ENCODE measurements around the gene PCNX1.

DNA sequence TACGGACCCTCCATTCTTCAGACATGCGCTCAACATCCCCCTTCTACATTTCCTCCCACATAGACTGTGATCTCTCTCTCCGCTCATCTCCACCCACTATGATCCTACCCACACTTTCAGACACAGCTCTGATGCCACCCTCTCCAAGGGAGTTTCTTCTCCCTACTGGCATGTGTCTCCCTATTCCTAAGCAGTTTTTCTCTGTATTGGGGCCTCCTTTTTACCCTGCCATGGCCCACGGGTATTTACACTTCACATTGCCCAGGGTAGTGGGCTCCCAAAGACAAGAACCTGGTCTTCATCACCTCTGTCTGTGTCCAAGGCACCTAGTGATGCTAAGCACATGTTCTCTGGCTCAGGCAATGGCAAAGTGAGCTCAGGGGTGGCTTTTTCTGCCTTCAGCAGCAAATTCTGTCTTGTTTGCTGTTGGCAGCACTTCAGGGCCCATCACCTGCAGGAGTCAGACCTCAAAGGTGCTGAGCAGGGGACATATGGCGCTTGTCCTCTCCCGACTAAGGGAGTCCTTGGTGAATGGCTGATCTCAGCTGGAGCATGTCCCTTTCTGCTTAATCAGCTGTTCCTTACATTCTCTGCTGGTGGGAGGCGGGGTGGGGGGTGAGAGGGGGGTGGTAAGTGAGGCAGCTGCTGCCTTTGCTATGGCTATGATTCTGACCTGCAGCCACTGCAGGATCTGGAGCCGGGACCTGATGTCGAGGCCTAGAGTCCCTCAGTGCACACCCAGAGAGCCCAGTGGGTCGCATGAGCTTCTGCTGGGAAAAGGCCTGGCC, 256.8 kb downstream of the PCNX1 start:
- TF ChIP-seq, protein P1, sequence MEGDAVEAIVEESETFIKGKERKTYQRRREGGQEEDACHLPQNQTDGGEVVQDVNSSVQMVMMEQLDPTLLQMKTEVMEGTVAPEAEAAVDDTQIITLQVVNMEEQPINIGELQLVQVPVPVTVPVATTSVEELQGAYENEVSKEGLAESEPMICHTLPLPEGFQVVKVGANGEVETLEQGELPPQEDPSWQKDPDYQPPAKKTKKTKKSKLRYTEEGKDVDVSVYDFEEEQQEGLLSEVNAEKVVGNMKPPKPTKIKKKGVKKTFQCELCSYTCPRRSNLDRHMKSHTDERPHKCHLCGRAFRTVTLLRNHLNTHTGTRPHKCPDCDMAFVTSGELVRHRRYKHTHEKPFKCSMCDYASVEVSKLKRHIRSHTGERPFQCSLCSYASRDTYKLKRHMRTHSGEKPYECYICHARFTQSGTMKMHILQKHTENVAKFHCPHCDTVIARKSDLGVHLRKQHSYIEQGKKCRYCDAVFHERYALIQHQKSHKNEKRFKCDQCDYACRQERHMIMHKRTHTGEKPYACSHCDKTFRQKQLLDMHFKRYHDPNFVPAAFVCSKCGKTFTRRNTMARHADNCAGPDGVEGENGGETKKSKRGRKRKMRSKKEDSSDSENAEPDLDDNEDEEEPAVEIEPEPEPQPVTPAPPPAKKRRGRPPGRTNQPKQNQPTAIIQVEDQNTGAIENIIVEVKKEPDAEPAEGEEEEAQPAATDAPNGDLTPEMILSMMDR (conservative IDR thresholded peaks at IDR 0.05; ENCODE audit: low read length): no peak
- TF ChIP-seq EZH2phosphoT487 (IDR thresholded peaks at IDR 0.05; ENCODE audit: borderline replicate concordance): no peak

Measured in Loucy (cell line).